ENCODE results near the gene PDZD7.

DNA sequence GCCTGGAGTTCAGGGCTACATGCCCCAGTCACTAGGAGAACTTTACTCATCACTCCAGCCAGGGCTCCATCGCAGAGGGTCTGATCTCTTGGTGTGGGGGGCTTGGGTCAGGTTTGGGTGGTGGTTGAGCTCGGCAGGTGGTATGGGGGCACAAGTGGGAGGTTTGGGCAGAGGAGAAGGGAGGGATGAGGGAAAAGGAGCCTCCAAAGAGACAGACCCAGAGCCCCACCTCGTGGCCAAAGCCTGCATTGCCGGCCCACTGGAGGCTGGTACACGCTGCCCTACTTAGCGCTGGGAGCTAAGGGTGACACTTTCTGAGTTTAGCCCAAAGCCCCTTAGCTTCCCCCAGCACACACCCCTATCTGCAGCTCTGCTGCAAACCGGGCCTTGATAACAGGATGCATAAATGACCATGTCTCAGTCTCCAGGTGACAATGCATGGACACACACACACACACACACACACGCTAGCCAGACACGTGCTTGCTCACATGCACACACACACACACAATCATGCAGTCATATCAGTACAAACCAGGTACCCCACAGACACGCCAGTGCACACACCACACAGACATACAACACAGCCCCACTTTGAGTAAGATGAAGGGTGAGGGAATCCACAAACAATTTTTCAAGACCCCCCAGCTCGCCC, 16.6 kb downstream of the PDZD7 start:
- TF ChIP-seq POLR2AphosphoS5 (IDR thresholded peaks at IDR 0.05; ENCODE audit: low read depth) (no peak), CTCF (IDR thresholded peaks at IDR 0.05; ENCODE audit: insufficient read depth, low read length) (peak; percentile 99)
